ENCODE data around the gene KCNMA1.

Gene KCNMA1

DNA sequence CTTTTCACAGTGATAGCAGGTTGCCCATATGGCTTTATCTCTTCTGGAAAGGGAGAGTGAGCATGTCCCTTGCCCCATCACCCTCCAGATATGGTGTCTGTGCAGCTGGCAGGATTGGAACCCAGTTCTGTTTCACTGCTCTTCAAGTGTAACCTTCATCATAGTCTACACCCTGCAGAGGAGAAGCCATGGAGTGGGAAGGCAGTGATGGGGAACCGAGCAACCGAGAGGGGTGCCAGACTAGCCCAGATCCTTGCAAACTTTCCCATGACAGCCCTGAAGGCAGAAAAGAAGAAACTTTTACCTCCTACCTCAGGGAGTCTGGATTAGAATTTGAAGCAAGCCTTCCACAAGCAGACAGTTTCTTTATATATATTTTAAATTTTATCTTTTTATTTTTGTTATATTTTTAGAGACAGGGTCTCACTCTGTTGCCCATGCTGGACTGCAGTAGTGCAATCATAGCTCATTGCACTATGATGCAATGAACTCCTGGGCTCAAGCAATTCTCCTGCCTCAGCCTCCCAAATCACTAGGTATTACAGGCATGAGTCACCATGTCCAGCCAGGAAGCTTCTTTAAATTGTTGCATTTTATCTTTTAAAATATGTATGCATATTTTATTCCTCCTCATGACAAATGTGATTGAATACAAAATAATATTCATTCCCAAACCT, 133.3 kb downstream of the KCNMA1 start:
- no peak for DNase-seq

- no peak for DNase-seq
These were observed 135.8 kb downstream of the KCNMA1 start for GRCh38 chr10:77501846-77502261.

GRCh38 chr10:77501152-77501845, 136.3 kb downstream of the KCNMA1 start:
- DNase-seq = no peak

- DNase-seq = peak; percentile 32
These were observed 136.9 kb downstream of the KCNMA1 start for GRCh38 chr10:77500754-77501151.

DNA sequence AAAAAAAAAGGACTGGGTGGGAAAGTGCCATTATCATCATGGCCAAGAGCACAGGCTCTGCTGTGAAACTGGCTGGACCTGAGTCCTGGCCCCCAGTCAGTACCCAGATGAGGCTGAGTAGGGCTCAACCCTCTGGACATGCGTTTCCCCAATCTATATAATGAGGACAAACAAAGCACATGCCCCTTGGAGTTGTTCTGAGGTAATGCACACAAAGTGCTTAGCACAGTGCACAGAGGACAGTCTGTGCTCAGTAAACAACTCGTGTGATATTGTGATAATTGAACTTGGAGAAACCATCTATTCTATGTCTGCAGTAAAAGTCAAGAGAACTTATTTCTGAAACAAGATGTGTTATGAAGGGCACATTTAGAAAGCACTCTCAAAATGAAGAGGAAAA, 138.8 kb downstream of the KCNMA1 start:
- no peak for DNase-seq

- no peak for DNase-seq
These were observed 139.4 kb downstream of the KCNMA1 start for GRCh38 chr10:77498210-77498609.

GRCh38 chr10:77497748-77498147, 139.9 kb downstream of the KCNMA1 start:
- no peak for DNase-seq

- DNase-seq = no peak
These were observed 140.6 kb downstream of the KCNMA1 start for GRCh38 chr10:77496941-77497420.

- no peak for DNase-seq
These were observed 142.7 kb downstream of the KCNMA1 start for GRCh38 chr10:77494756-77495541.

DNA sequence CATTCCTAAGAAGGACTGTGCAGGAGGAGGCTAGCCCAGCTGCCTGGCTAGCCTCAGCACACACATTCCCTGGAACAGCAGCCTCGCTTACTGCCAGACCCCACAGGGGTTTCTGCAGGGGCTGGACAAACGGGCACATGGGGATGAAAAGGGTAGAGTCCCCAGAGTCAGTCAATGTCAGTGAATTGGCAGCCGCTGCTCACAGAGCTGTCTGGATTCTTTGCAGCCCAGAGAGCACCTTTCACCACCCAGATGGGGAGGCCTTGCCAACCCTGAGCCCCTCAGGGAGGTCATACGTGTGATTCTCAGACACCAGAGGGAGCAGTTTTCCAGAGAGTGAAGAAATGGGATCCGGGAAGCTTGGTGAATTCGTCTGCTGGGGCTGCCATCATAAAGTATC, 143.3 kb downstream of the KCNMA1 start:
- no peak for DNase-seq

DNA sequence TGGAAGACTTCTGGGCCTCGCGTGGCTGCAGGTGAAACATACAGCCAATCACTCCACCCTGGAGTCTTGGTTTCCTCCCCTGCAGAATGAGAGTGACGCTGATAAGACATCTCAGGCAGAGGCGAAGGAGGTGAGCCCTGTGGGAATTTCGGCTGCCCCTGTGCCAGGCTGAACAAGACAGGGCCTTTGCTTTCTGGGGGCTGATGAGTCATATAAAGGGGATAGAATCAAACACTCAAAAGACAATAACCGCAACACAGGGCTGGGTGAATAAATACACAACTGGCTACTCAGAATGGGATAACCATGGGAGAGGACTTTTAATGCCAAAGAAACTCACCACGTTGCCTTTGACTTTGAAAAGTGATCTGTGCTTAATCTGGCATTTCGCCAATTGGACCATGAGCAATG, 143.8 kb downstream of the KCNMA1 start:
- DNase-seq = no peak

- DNase-seq = no peak
These were observed 144.3 kb downstream of the KCNMA1 start for GRCh38 chr10:77493239-77493806.

DNA sequence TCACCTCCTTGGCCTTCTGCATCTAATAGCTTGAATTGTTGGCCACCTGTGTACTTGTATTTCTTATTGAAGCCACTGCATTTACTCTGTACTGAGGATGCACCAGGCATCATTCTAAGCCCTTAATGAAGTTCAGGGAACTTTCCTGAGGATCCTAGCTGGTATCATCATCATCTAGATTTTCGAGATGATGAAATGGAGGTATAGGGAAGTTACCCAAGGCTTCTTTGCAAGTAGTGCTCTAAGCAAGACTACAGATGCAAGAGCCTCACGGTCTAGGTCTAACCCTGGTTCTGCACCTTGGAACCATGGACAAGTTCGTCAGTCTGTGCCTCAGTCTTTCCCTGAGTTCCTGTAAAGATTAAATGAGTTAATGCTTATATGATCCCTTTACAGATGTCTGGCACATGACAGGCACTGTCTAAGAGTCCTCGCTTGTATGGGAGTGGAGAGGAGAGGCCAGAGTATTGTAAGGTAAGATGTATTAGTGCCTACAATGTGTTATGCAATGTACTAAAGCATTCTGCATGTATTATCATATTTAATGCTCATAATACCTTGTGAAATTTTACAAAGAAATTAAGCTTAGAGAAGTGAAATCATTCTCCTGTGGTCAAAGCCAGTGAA, 145.1 kb downstream of the KCNMA1 start:
- DNase-seq = no peak

DNA sequence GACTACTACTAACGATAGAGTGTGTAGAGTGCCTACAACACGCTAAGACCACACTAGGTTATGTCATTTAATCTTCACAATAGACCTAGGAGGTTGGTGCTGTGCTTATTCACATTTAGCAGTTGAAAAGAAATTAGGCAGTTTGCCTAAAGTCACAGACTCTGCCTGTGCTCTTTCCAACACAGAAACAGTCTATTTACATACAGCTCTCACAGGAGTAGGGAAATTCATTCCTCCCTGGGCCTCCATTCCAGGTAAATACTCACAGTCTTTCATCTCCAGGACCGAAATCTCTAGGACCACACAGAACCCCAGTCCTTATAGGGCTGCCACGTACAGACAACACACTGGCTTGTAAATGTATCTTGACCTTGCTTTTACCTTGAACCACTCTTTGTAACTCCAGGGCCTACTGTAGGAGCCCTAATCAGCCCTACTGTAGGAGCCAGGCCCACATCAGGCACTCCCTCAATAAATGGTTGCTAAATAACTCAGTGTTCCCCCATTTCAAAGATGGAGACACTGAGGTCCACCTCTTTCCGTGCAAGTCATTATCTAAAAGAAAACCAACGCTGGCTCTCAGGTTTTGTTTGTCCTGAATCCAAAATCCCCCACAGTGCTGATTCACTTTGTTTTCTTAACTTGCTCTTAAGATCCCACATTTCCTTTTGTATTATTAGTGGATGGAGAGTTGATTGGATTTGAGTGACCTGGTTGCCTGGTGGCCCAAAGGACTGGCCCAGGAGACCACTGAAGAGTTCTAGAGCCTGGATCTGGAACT, 146.9 kb downstream of the KCNMA1 start:
- no peak for DNase-seq

- no peak for DNase-seq
These were observed 151.1 kb downstream of the KCNMA1 start for GRCh38 chr10:77486517-77486916.

- no peak for DNase-seq
These were observed 151.8 kb downstream of the KCNMA1 start for GRCh38 chr10:77485847-77486246.

GRCh38 chr10:77482072-77482471, 155.5 kb downstream of the KCNMA1 start:
- DNase-seq = no peak

DNA sequence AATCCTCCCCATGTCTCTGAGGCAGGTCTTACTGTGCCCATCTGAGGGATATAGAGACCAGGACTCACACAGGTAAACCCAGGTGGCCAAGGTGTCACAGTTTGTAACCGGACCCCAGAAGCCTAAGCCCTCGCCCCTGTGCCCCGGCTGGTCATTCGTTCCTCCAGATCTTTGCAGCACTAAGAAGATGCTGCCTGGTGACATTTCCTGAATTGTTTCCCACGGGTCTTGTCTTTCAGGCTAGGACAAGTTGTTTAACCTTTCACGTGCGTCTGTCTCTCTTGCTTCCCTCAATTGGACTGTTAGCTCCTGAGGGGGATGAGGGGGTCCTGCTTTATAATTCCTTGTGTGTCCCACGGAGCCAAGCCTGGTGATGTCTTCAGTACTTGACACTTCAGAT, 158.0 kb downstream of the KCNMA1 start:
- no peak for DNase-seq

- no peak for DNase-seq
These were observed 158.6 kb downstream of the KCNMA1 start for GRCh38 chr10:77478962-77479359.

DNA sequence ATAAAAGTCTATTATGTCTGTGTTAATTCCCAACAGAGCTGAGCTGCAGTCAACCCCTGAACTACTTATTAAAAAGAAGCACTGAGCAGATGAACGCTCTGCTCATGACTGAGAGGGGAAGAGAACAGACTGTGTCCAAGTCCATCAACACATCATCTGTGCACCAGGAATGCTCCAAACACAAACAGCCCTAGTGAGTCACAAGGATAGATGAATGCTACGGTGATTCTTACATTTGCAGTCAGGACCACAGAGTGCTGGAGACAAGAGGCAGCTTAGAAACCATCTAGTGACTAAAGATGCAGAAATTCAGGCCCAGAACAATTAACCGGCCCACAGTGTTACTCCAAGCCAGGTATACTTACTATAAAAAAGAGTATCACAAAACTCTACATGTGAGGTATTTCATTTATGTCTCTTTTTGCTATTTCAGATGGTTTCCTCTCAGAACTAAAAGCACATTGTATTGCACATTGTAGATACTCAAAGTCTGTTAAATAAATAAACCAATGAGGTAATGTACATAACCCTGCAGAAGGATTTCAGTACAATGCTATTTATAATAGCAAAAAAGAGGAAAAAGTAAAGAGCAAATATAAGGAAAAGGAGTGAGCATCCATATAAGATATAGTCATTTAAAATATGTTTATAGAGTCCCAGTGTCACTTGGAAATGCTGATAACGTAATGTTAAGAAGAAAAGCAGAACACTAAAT, 159.2 kb downstream of the KCNMA1 start:
- DNase-seq = no peak

- no peak for DNase-seq
These were observed 162.1 kb downstream of the KCNMA1 start for GRCh38 chr10:77475522-77475921.

All from stimulated activated CD8-positive, alpha-beta memory T cell treated with anti-CD3 and anti-CD28 coated beads, Interleukin-4, amount 100 ng/mL, for 48 hours (primary cell).